ENCODE measurements around the gene DHRSX.
"Not testable (repeated sequence)": the region's sequence is repeated elsewhere in the genome, so short reads cannot be mapped to it uniquely, and the experiment has no call there.

Gene DHRSX

DNA sequence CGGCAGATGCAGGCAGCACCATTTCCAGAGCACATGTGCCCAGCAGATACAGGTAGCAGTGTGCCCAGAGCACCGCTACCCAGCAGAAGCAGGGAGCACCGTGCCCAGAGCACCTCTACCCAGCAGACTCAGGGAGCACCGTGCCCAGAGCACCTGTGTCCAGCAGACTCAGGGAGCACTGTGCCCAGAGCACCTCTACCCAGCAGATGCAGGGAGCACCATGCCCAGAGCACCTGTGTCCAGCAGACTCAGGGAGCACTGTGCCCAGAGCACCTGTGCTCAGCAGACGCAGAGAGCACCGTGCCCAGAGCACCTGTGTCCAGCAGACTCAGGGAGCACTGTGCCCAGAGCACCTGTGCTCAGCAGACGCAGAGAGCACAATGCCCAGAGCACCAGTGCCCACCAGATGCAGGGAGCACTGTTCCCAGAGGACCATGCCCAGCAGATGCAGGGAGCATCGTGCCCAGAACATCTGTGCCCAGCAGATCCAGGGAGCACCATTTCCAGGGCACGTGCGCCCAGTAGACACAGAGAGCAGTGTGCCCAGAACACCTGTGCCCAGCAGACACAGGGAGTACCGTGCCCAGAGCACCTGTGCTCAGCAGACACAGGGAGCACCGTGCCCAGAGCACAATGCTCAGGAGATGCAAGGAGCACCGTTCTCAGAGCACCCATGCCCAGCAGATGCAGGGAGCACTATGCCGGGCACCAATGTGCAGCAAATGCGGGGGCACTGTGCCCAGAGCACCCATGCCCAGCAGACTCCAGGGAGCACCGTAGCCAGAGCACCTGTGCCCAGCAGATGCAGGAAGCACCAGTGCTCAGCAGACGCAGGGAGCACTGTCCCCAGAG lies 236.4 kb downstream of the DHRSX start:
- DNase-seq (ENCODE audit: low read depth in 2 of 2), result no peak

DNA sequence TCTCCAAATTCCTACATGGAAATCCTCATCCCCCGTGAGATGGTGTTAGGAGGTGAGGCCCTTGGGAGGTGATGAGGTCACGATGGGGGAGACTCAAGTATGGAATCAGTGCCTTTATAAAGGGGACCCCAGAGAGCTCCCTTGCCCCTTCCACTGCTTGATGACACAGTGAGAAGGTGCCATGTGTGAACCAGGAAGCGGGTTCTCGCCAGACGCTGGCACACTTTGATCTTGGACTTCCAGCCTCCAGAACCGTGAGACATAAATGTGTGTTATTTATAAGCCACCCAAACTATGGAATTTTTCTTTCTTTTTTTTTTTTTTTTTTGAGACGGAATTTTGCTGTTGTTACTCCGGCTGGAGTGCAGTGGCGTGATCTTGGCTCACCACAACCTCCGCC lies 237.6 kb downstream of the DHRSX start:
- no peak for DNase-seq (ENCODE audit: low read depth in 2 of 2)

DNA sequence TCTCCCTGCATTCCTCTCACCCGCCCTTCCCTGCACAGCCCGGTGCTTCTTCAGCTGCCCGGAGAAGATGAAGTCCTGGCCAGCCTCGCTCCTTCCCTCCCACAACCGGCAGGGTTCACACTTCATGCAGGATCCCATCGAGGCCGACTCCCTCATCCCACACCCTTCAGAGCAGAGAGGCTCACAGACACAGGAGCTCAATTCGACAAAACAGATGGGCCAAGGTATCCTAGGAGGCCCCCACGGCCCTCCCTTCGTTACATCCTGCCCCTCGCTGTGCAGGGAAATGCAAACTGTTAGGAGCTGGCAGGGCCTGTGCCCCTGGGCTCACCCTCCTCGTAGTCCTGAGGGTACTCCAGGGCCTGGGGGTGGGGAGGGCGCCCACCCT lies 238.1 kb downstream of the DHRSX start:
- DNase-seq (ENCODE audit: low read depth in 2 of 2), result no peak

DNA sequence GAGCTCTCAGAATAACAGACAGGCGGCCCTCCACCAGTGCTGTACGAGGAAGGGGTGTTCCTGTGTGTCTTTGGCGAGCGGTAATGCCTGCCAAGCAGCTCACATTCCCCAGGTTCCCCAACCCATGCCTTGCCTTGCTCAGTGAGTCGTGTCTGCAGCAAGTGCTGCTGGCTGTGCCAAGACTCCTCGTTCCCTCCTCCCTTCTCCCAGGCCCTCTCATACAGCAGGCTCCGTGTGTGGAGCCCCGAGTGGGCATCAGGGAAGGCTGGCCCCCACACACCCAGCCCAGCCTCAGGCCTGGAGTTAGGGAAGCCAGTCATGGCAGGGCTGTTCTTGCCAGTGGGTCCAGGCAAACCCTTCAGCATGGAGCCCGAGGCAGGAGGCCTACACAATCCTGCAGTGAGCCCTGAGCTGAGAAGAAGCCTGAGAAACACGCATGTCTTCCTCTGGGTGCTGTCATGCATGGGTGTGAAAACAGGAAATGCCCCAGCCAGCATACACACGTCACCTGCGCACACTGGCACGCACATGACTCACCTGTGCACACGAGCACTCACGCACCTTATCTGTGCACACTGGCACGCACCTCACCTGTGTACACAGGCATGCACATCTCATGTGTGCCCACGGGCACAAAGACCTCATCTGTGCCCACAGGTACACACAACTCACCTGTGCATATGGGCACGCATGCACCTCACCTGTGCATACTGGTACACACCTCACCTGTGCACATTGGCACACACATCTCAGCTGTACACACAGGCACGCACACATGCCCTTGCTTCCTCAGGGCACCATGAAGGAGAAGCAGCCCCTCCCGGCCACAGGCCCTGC lies 238.7 kb downstream of the DHRSX start:
- no peak for DNase-seq (ENCODE audit: low read depth in 2 of 2)

DNA sequence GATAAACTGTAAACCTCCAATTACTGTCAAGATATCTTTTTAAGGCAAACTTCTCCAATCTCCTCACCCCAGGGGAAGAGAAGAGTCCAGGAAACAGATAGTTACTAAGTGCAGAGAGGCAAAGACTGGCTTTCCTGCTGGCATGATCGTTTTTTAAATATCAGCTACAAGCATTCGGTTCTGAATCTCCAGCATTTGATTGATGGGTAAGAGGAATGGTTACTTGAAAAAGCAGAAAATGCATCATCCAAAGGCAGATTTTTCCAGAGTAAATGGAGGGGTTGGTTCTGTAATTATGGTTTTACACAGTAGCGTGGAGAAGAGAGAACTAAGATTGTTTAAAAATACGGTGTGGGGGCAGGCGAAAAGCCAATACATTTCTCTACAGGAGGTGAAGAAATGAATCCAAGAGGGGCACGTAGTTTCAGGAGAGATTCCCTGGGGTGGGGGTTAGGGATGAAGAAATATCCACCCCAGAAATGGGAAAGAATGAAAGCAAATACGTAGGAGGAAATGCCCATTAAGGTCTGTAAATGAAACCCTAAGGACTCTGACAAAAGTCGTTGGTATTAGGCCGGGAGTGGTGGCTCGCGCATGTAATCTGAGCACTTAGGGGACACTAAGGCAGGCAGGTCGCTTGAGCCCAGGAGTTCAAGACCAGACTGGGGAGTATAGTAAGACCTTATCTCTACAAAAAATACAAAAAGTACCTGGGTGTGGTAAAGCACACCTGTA lies 248.3 kb downstream of the DHRSX start:
- no peak for DNase-seq (ENCODE audit: low read depth in 2 of 2)

DNA sequence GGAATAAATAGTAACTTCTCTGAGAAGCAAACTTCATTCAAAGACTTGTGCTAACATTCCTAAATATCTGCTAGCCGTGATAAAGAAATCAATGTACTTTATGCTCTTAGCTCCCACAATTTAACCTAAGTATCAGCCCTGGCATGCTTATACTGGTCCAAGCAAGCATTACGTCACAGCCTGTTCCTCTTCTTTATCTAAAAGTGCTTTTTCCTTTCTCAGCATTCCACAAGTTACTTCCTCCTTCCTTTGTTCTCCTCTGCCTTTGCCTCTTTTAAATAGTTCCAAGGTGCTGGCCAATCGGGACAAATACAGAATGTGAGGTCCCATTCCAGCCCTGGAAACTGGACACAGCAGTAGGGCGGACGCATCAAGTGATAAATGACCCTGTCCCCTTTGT lies 249.6 kb downstream of the DHRSX start:
- DNase-seq (ENCODE audit: low read depth in 2 of 2), result no peak

DNA sequence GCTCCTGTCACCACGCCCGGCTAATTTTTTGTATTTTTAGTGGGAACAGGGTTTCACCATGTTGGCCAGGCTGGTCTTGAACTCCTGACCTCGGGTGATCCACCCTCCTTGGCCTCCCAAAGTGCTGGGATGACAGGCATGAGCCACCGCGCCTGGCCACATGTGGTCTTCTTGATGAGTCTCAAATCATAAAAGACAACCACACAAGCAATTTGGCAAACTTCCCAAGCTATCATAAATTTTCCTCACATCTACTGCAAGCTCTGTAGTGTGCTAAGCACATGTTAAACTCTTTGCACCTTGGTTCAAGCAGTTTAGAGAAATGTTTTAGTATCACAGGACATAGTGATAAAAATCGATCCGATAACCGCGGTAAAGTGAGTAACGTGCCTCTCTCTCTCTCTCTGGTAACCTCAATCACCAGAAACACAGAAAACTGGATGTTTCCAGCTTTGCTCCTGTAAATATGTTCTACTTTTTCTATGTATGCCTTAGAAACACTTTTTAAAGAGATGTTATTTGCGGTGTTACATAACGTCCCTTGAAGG lies 256.8 kb downstream of the DHRSX start:
- no peak for DNase-seq (ENCODE audit: low read depth in 2 of 2)

DNA sequence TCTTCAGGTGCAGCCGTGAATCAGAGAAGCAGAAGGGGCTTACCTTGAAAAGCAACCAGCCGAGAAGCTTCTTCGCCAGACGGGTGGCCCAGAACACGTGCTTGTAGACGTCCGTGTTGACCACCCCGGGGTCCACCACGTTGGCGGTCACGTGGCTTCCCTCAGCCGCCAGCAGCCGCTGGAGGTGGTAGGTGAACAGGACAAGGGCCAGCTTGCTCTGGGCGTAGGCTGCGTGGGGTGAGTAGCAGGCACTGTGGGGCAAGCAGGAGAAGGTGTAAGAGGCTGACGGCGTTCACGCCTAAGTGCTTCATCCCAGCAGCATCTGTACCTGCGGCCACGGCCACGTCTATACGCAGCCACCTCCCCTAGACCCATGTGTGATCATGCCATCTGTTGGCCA lies 257.8 kb downstream of the DHRSX start:
- DNase-seq (ENCODE audit: low read depth in 2 of 2), result no peak

DNA sequence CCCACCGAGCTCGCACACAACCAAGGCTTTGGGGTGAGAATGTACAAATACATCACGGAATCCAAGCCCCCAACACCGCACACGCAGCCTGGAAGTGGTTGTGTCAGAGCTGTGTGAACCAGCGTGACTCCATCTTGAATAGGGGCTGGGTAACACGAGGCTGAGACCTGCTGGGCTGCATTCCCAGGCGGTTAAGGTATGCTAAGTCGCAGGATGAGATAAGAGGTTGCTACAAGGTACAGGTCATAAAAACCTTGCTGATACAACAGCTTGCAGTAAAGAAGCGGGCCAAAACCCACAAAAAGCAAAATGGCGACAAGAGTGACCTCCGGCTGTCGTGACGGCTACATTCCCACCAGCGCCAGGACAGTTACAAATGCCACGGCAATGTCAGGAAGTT lies 258.4 kb downstream of the DHRSX start:
- DNase-seq (ENCODE audit: low read depth in 2 of 2), result no peak

DNA sequence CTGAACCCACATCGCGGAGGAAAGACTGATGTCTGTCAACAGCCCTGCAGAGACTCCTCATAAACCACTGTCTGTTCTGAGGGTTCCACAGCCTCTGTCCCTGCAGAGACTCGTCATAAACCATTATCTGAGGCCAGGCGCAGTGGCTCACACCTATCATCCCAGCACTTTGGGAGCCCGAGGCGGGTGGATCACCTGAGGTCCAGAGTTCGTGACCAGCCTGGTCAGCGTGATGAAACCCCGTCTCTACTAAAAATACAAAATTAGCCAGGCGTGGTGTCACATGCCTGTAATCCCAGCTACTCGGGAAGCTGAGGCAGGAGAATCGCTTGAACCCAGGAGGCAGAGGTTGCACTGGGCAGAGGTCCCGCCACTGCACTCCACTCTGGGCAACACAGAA lies 259.3 kb downstream of the DHRSX start:
- not testable (repeated sequence) for DNase-seq (ENCODE audit: low read depth in 2 of 2)

DNA sequence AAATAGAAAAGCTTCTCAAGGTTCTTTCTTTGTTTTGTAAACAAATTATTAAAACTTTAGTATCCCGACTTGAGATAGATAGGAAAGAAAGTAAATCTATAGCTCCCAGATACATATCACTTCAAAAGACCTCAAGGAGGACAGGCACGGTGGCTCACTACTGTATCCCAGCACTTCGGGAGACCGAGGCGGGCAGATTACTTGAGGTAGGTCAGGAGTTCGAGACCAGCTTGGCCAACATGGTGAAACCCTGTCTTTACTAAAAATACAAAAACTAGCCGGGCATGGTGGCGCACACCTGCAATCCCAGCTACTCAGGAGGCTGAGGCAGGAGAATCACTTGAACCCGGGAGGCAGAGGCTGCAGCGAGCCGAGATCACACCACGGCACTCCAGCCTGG lies 260.0 kb downstream of the DHRSX start:
- DNase-seq (ENCODE audit: low read depth in 2 of 2), result not testable (repeated sequence)

DNA sequence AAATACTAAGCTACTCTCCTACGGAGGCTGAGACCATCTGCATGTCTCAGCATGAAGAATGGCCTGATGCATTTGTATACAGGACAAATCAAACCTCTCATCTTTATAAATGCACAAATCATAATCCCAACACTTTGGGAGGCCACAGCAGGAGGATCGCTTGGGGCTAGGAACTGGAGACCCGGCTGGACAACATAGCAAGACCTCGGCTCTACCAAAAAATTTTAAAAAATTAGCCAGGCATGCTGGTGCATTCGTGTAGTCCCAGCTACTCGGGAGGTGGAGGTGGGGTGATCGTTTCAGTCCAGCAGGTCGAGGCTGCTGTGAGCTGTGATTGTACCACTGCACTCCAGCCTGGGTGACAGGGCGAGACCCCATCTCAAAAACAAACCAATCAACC lies 262.8 kb downstream of the DHRSX start:
- DNase-seq (ENCODE audit: low read depth in 2 of 2), result no peak

DNA sequence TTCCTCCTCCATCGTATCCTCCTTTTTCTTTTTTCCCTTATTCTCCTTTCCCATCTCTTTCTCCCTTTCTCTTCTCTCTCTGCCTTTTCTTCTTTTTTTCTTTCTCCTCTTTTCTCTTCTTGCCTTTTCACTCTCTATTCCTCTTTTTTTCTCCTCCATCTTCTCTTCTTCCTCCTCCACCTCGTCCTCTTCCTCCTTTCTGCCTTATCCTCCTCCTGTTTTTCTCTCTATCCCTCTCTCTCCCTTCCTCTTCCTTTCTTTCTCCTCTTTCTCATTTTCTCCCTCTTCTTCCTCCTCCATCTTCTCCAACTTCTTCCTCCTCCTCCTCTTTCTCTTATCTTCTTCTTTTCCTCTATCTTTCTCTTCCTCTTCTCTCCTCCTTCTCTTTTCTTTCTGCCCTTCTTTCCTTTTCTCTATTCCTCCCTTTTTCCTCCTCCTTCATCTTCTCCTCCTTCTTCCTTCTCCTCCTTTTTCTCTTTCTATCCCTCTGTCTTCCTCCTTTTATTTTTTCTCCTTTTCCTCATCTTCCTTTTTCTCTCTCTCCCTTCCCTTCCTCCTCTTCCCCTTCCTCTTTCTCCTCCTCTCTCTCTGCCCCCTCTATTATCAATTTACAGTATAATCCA lies 269.1 kb downstream of the DHRSX start:
- DNase-seq (ENCODE audit: low read depth in 2 of 2), result no peak

DNA sequence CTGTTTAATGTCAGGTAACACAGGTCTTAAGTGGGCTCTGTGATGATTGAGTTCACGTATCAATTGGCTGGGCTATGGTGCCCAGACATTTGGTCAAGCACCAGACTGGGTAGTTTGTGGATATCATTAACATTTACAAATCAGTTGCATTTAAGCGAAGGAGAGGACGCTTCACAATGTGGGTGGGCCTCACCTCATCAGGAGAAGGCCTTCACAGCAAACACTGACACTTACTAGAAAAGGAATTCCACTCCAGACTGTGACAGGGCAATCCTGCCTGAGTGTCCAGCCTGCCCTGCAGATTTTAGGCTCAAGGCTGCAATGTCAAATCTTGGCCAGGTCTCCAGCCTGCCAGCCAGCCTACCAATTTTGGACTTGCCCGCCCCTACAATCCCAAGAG lies 270.3 kb downstream of the DHRSX start:
- DNase-seq (ENCODE audit: low read depth in 2 of 2), result no peak

DNA sequence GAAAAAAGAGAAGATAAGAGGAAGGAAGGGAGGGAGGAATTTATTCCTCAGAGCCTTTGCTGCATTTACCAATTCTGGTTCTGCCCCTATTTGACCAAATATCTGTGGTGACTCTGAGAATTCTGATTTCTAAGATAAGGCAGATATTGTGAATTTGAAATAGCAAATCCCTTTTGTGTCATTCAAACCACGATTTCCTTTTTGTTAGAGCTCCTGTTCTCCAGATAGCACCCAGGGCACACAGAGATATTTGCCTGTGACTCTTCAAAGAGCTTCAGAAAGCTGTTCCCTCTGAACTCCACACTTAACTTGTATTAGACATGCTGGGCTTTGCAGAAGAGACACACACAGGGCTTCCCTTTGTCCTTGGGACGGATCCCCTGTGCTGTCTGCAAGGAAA lies 272.2 kb downstream of the DHRSX start:
- DNase-seq (ENCODE audit: low read depth in 2 of 2), result no peak

DNA sequence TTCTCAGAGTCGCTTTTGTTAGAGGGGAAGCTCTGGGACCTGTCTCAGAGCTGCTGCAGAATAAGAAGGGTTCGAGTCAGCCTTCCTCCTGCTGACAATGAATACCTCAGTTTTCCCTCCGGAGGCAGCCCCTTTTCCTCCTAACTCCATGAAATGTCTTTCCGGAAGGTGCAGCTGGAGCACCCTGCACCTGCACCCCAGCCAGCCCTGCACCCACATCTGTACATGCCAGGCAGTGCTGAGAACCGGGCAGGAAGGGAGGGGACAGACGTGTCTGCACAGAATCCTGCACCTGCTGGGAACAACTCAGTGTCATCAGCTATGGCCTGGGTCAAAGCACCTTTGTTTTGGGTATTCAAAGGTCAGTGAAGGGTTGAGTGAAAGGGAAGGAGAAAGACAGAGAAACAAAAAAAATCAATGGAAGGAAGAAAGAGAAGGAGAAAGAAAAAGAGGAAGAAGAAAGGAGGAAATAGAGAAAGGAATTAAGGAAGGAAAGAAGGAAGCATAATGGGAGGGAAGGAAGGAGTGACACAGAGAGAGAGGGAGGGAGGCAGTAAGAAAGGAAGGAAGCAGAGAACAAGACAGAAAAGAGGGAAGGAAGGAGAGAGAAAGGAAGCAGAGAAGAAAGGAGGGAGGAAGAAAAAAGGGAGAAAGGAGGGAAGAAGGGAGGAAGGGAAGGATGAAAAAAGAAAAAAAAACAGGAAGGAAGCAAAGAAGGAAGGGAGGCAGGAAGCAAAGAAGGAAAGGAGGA lies 273.7 kb downstream of the DHRSX start:
- DNase-seq (ENCODE audit: low read depth in 2 of 2), result no peak

DNA sequence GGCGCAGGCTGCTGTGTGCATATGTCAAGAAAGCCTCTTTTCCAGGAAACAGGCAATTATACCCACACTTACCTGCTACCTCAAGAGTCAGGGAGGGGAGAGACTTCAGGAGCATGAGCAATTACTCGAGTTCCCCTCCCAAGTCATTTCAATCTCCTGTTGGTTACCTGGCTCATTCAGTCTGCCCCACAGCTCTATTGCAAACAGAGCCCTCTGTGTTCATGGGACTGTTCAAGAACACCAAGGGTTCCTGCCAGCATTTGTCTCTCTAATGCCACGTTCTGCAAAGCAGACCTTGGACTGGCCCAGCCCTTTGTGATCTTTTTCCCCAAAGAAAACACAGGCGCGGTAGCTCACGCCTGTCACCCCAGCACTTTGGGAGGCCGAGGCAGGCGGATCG lies 274.6 kb downstream of the DHRSX start:
- DNase-seq (ENCODE audit: low read depth in 2 of 2), result no peak

DNA sequence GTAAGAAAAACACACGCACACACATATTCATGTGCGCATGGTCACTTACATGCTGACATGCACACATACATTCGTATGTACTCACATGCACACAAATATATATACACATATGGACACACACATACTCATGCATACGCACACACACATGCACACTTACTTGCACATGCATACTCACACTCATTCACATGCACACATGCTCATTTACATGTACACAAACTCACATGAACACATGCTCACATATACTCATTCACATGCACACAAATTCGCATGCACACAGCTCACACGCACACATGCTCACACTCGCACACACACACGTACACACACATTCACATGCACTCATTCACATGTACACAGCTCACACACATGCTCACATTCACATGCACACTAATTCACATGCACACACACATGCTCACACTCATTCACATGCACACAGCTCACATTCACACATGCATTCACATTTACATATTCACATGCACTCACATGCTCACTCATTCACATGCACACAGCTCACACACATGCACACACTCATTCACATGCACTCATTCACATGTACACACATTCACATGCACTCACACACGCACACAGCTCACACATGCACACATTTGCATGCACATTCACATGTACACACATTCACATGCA lies 276.1 kb downstream of the DHRSX start:
- no peak for DNase-seq (ENCODE audit: low read depth in 2 of 2)

DNA sequence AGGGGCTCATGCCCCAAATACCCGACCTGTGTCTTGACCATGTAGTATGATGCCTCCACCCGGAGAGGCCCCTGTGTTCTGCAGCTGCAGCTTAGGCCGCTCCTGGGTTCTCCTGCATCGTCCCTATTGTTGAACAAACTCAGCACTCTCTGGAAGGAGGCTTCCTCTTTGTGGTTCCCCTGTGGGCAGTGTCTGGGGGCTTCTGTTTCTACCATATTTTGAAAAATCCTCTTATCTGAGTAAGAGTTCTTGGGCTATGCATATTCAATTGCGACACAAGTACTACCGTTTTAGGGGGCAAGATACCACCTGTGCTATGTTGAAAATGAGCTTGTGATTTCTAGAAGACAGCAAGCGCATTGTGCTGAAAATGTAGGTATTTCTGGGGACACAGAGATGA lies 276.6 kb downstream of the DHRSX start:
- DNase-seq (ENCODE audit: low read depth in 2 of 2), result no peak

DNA sequence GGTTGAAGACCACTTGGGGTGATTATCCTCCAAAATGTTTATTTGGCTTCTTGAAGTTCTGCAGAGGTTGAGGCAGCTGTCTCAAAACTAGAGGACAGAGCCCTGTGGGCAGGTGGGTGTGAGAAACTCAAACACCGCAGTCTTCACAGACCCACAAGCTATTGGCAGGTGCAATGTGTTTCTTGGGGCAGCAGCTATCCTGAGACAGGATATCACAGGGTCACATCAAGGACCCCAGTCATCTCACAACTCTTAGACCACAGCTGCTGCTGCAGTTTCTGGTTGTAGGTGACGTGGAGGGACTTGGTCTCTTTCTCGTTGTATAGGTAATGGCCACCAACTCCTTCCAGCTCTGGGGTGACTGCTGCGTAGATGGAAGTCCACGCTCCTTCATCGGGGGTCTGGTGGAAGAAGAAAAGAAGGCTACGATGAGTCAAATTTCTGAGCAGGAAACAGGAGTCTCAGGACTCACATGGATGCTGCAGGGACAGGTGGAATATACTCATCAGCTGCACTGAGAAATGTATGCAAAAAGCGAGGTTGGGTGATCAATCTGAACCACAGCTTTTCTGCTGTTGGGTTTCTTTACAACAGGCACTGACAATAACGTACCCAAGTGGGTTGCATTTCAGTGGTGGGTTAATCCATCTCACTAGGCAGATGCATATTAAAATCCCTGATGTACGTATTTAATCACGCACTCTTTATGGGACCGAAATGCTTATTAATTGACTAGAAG lies 279.8 kb downstream of the DHRSX start:
- DNase-seq (ENCODE audit: low read depth in 2 of 2), result no peak
